ENCODE measurements around the gene KCTD15.
A peak's percentile ranks its signal among the peaks of the same experiment; 100 is the strongest.
"Not testable (repeated sequence)": the region's sequence is repeated elsewhere in the genome, so short reads cannot be mapped to it uniquely, and the experiment has no call there.

The KCTD15 gene

GRCh38 chr19:33814181-33815165, 17.8 kb downstream of the KCTD15 start:
- DNase-seq (ENCODE audit: low read depth), result no peak

GRCh38 chr19:33815380-33816340, 19.0 kb downstream of the KCTD15 start:
- DNase-seq (ENCODE audit: low read depth), result no peak

GRCh38 chr19:33818411-33818810, 21.7 kb downstream of the KCTD15 start:
- DNase-seq (ENCODE audit: low read depth), result no peak

- DNase-seq (ENCODE audit: low read depth), result not testable (repeated sequence)
Measured at GRCh38 chr19:33819078-33819477, 22.4 kb downstream of the KCTD15 start.

- no peak for DNase-seq (ENCODE audit: low read depth)
Measured at GRCh38 chr19:33819506-33819879, 22.8 kb downstream of the KCTD15 start.

- peak; percentile 45 for DNase-seq (ENCODE audit: low read depth)
Measured at GRCh38 chr19:33819880-33820781, 23.5 kb downstream of the KCTD15 start.

GRCh38 chr19:33821871-33822270, 25.2 kb downstream of the KCTD15 start:
- no peak for DNase-seq (ENCODE audit: low read depth)

GRCh38 chr19:33823341-33823740, 26.7 kb downstream of the KCTD15 start:
- no peak for DNase-seq (ENCODE audit: low read depth)

GRCh38 chr19:33825556-33825955, 28.9 kb downstream of the KCTD15 start:
- DNase-seq (ENCODE audit: low read depth), result no peak

- no peak for DNase-seq (ENCODE audit: low read depth)
Measured at GRCh38 chr19:33826521-33826920, 29.9 kb downstream of the KCTD15 start.

- DNase-seq (ENCODE audit: low read depth), result no peak
Measured at GRCh38 chr19:33828266-33829075, 31.8 kb downstream of the KCTD15 start.

- DNase-seq (ENCODE audit: low read depth), result no peak
Measured at GRCh38 chr19:33830264-33830663, 33.6 kb downstream of the KCTD15 start.

- DNase-seq (ENCODE audit: low read depth), result no peak
Measured at GRCh38 chr19:33831825-33832224, 35.2 kb downstream of the KCTD15 start.

GRCh38 chr19:33832633-33833032, 36.0 kb downstream of the KCTD15 start:
- DNase-seq (ENCODE audit: low read depth), result no peak

- no peak for DNase-seq (ENCODE audit: low read depth)
Measured at GRCh38 chr19:33840382-33840781, 43.7 kb downstream of the KCTD15 start.

GRCh38 chr19:33840783-33841182, 44.1 kb downstream of the KCTD15 start:
- no peak for DNase-seq (ENCODE audit: low read depth)

- no peak for DNase-seq (ENCODE audit: low read depth)
Measured at GRCh38 chr19:33841685-33842084, 45.0 kb downstream of the KCTD15 start.

- DNase-seq (ENCODE audit: low read depth), result no peak
Measured at GRCh38 chr19:33844478-33844877, 47.8 kb downstream of the KCTD15 start.

GRCh38 chr19:33845498-33845897, 48.8 kb downstream of the KCTD15 start:
- DNase-seq (ENCODE audit: low read depth), result no peak

- no peak for DNase-seq (ENCODE audit: low read depth)
Measured at GRCh38 chr19:33849551-33850147, 53.0 kb downstream of the KCTD15 start.
